ENCODE results near the gene DBR1. TPM values are rescaled to one million over a fixed set of nuclear protein-coding genes. Genes with fewer than 3 reads are reported as not detected.
"Not testable (repeated sequence)": the region's sequence is repeated elsewhere in the genome, so short reads cannot be mapped to it uniquely, and the experiment has no call there.

The DBR1 gene
- total RNA-seq, 1 experiment from 2014 or later = 11.3 TPM

DNA sequence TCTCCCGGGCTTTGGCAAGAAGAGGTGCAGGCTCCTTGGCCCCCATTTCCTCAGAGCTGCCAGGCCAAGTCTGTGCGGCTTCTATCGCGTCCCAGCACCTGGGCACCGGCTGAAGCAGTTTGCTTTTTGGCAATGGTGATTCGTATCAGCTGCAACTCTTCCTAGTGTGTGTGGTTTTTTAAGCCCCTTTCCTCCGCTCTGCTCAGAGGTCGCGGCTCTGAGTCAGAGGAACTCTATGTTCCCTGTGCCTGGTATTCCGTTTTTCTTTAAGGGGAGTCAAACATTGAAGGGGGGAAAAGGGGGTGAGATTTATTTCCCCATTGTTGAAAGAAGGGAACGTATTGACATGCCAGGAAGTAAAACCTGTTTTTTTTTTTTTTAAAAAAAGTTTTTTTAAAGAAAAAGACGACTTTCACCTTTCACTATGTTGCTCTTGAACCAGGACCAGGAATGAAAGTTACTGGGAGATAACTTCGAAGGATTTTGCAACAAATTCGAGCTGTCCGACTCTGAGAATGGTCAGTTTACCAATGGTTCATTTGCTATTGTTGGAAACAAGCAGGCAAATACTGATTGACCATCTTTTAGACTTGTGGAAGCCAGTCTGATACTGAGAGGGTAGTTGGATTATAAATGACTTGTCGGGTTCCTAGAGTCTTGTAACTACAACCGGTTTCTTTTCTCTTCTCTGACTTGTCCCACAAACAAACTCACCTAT lies 13.5 kb upstream of the DBR1 start:
- in situ Hi-C loops (cut with HindIII; ENCODE audit: low pct_unique_long_range_greater_than_20kb, low sequenced_read_pairs) = no loop called here
- no peak for DNase-seq (ENCODE audit: low read depth)

DNA sequence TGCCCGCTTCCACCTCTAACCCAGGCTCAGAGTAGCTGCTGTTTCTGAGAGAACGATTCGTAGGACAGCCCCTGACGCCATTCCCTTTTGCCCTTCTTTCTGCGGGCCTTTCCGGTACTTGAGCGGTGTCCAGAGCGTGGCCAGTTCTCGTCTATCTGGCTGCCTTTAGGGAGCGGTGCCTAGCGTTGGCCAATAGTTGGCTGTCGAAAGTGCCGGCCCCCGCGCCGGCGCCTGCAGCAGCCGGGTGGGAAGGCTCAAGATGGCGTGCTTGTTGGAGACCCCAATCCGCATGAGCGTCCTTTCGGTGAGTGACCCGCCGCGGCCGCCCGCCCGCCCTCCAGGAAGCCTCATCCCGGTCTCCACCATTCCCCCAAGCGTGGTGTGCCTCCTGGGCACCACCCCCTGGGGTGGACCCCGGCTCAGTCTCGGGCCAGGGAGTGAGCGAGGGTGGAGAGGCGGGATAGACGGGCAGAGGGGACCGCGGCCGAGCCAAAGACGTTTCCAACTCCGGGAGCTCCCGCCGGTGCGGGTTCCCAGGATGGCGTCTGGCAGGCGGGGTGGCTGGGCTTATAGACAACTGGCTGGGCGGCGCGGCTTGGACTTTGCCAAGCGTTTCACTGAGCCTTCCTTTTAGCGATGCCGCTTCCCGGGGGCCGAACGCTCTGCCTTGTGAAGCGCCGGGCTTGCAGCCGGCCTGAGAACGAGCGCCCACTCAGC lies 12.7 kb upstream of the DBR1 start, which contains the start of gene ARMC8:
TSS of gene ARMC8 (plus strand) at position 6 of the 717 bp plus-strand sequence. CDS start at position 260, 254 bp downstream.
- in situ Hi-C loops (cut with HindIII; ENCODE audit: low pct_unique_long_range_greater_than_20kb, low sequenced_read_pairs) = no loop called here
- DNase-seq (ENCODE audit: low read depth) = peak; percentile 87

DNA sequence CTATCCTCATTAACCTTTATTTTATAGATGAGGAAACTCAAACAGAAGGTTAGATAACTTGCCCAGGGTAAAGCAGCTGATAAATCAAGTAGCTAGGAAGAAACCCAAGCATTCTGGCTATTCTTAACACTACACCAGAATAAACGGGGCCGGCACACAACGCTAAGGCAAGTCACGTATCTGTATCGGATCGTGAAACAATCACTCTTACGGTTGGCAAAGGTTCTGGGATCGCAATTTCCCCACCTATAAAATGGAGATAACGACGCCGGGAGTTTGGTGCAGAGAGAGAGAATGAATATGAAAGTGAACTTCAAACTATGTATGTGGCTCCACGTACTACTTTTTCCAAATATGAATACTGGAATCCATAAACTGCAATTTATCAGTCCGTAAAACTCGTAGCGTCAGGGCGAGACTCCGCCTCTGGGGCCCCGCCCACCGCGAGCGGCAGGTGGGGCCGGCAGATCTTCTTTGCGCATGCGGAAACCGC lies 12.1 kb upstream of the DBR1 start:
- no peak for DNase-seq (ENCODE audit: low read depth)
- in situ Hi-C loops (cut with HindIII; ENCODE audit: low pct_unique_long_range_greater_than_20kb, low sequenced_read_pairs) = no loop called here

DNA sequence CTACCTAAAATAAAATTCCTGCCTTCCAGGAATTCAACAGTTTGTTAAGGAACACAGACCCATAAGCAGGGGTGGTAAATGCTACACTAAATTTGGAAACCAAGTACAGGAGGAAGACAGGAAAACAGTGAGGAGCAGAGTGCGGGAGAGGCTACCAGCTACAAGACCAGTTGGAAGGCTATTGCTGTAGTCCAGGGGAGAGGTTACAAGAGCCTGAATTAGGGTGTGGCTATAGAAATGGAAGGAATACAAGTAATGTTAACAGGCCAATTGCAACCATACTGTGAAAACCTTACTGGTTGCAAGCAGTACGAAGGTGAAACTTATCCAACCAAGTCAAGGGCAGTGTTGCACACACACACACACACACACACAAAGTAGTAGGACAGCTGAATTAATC lies 11.5 kb upstream of the DBR1 start:
- no peak for DNase-seq (ENCODE audit: low read depth)
- in situ Hi-C loops (cut with HindIII; ENCODE audit: low pct_unique_long_range_greater_than_20kb, low sequenced_read_pairs) = no loop called here

DNA sequence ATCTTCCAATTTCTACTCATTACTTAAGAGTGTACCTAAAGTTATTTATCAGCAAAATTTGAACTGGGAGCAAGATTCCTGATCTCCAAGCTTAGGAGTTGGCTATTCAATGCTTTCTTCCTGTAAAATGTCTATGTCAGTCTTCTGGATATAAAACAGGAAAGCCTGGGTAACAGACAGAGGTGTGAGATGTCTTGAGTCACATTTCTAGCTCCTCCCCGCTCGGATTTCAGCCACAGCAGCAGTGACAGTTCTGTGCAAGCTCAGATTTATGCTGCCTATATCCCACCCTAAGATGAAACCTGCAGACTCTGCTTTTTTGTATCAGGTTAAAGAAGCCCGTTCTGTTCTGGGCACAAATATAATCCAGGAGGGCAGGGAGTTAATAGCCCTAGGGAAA lies 10.3 kb upstream of the DBR1 start:
- DNase-seq (ENCODE audit: low read depth) = peak; percentile 33
- in situ Hi-C loops (cut with HindIII; ENCODE audit: low pct_unique_long_range_greater_than_20kb, low sequenced_read_pairs) = no loop called here

DNA sequence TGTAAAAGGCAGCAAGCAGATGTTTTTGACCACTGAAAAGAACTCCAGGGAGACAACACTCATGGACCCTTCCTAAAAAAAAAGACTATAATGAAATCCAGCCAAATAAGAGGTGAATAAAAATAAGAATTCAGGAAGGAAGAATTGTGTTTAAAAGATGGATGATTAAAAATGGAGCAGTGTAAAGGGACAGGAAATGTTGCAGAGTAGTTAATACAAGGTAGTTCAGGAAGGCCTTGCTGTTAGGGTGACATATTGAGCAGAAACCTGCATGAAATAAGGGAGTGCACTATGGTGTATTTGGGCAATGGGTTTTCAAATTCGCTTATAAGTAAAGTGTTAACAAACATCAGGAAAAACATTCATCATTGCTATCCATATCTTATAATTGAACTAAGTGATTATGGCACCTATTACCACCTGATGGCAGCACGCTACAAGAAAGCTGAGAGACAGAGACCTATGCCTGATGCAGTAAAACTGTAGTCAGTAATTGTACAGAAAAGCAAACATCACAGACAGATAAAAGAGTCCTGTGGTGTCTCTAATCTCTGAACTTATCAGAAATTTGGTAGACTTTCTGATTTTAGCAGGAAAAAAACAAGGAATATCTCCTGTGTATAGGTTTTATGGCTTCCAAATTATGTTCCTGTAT lies 5.8 kb upstream of the DBR1 start:
- peak; percentile 27 for DNase-seq (ENCODE audit: low read depth)
- in situ Hi-C loops (cut with HindIII; ENCODE audit: low pct_unique_long_range_greater_than_20kb, low sequenced_read_pairs) = no loop called here

DNA sequence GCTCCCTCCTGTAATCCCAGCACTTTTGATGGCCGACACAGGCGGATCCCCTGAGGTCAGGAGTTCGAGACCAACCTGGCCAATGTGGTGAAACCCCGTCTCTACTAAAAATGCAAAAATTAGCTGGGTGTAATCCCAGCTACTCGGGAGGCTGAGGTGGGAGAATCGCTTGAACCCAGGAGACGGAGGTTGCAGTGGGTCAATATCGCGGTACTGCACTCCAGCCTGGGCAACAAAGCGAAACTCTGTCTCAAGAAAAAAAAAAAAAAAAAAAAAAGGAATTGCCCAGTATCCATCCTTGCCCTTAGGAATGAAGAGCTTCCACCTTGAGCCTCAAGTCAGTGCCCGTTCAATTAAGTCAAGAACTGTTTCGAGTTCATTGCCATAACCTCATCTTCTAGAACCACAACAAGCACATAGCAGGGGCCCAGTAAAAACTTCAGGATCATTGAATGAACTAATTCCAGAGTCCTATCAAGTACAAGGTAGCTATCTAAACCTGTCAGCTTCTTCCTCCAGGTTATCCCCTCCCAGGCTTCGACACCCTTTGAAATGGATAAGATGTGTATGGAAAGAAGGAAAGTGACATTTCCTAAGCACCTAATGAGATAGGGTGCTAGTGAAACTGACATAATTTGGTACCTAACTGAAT lies 826 bp downstream of the DBR1 start:
- no peak for DNase-seq (ENCODE audit: low read depth)
- in situ Hi-C loops (cut with HindIII; ENCODE audit: low pct_unique_long_range_greater_than_20kb, low sequenced_read_pairs) = no loop called here

DNA sequence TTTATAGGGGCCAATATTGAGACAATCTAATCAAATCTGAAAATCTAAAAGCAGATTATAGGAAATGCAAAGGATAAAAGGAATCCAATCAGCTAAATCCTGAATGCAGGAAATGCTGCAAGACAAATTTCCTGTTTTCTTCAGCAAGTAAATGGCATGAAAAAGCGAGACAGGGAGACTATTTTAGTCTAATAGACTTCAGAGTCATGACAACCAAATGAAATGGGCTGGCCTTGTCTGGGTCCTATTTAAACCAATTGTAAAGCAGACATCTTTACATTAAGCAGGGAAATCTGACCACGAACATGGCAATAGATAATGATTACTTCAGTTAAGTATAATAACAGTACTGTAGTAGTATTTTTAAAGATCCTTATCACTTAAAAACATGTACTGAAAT lies 2.1 kb downstream of the DBR1 start:
- DNase-seq (ENCODE audit: low read depth) = no peak
- in situ Hi-C loops (cut with HindIII; ENCODE audit: low pct_unique_long_range_greater_than_20kb, low sequenced_read_pairs) = no loop called here

DNA sequence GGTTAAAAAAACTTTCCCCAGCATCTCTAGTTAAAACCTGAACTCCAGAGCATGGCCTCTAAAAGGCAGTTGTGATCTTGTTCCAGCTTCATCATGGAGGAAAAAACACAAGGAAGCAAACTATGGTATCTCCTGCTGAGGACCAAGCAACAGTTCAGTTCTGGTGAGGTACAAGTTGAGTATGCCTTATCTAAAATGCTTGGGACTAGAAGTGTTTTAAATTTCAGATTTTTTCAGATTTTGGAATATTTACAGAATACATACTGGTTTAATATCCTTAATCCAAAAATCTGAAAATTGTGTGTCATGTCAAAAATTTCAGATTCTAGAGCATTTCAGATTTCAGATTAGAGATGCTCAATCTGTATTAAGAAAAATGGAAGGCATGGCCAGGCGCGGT lies 9.7 kb downstream of the DBR1 start:
- DNase-seq (ENCODE audit: low read depth) = no peak
- in situ Hi-C loops (cut with HindIII; ENCODE audit: low pct_unique_long_range_greater_than_20kb, low sequenced_read_pairs) = no loop called here

DNA sequence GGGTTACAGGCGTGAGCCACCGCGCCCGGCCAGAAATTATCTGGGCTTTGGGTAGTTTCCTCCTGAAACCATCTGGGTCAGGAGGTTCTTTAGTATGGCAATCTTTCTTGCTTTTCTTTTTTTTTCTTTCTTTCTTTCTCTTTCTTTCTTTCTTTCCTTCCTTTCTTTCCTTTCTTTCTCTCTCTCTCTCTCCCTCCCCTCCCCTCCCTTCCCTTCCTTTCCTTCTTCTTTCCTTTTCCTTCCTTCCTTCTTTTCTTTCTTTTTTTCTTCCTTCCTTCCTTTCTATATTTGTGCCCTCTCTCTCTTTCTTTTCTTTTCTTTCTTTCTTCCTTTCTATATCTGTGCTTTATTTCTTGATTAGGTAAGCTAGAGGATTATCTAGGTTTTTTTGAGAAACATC lies 17.0 kb downstream of the DBR1 start:
- DNase-seq (ENCODE audit: low read depth) = no peak
- in situ Hi-C loops (cut with HindIII; ENCODE audit: low pct_unique_long_range_greater_than_20kb, low sequenced_read_pairs) = no loop called here

DNA sequence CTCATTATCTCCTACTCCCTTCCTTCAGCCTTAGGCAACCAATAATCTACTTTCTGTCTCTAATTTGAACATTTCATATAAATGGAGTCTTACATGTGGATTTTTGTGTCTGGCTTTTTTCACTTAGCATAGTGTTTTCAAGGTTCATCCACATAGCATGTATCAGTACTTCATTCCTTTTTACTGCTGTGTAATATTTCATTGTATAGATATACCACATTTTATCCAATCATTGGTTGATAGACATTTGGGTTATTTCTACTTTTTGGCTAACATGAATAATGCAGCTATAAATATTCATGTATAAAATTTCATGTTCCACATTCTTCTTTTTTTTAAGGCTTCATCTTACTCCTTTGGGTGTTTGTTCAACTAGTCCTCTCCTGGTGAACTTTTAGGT lies 20.2 kb downstream of the DBR1 start:
- in situ Hi-C loops (cut with HindIII; ENCODE audit: low pct_unique_long_range_greater_than_20kb, low sequenced_read_pairs) = no loop called here
- no peak for DNase-seq (ENCODE audit: low read depth)

DNA sequence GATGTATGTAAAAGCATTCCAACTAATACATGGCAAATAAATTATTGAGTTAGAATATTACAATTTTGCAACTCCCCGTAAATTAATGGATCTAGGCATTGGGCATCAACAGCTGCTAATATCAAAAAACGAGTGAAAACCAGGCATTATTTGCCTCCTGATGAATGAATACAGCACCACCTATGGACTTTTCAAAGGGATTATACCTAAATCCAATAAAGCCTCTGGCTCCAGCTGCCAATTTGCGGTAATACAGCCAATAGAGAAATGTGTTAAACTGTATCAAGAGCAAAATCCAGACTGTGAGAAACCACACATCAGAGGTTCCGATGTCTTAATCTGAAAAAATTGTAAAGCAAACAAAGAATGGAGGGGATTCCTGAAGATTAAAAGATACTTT lies 26.2 kb downstream of the DBR1 start:
- in situ Hi-C loops (cut with HindIII; ENCODE audit: low pct_unique_long_range_greater_than_20kb, low sequenced_read_pairs) = no loop called here
- no peak for DNase-seq (ENCODE audit: low read depth)

DNA sequence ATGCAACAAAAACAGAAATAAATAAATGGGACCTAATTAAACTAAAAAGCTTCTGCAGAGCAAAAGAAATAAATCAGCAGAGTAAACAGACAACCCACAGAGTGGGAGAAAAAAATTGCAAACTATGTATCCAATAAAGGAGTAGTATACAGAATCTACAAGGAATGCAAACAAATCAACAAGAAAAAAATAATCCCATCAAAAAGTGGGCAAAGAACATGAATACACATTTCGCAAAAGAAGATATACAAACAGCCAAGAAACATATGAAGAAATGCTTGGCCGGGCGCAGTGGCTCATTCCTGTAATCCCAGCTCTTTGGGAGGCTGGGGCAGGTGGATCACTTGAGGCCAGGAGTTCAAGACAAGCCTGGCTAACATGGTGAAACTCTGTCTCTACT lies 32.5 kb downstream of the DBR1 start:
- in situ Hi-C loops (cut with HindIII; ENCODE audit: low pct_unique_long_range_greater_than_20kb, low sequenced_read_pairs); DNase-seq (ENCODE audit: low read depth): not testable (repeated sequence)

DNA sequence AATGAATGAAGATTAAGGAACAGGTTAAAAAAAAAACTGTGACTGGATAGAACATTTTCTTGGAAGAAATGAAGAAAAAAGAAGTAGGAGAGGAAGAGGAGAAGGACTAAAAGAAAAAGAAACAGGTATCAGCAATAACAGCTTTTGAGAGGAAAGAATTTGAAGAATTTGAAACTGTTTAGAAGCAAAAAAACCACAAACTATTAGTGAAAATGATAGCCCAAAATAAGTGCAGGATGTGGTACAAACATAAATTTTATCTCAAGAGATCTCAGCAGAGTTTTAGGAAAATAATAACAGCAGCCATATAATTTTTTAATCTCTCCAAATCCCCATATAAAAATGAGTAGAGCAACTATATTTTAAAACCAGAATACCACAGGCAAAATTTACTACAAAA lies 33.8 kb downstream of the DBR1 start:
- DNase-seq (ENCODE audit: low read depth) = no peak
- in situ Hi-C loops (cut with HindIII; ENCODE audit: low pct_unique_long_range_greater_than_20kb, low sequenced_read_pairs) = no loop called here

DNA sequence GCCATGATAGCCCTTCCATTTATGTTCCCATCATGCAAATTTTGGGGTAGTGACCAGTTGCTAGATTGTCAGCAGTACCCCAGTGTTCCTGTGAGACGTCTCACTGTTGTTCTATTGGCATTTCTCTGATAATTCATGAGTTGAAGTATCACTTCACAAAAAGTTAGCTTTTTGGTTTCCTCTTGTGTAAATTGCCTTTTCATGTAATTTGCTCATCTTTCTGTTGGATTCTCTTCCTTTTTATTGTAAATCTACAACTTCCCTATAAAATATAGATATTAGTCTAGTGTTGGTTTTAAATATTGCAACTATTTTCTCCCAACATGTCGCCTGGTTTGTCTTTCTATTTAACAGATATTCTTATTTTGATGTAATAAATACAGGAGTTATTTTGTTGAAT lies 35.0 kb downstream of the DBR1 start:
- DNase-seq (ENCODE audit: low read depth) = no peak
- in situ Hi-C loops (cut with HindIII; ENCODE audit: low pct_unique_long_range_greater_than_20kb, low sequenced_read_pairs) = no loop called here

DNA sequence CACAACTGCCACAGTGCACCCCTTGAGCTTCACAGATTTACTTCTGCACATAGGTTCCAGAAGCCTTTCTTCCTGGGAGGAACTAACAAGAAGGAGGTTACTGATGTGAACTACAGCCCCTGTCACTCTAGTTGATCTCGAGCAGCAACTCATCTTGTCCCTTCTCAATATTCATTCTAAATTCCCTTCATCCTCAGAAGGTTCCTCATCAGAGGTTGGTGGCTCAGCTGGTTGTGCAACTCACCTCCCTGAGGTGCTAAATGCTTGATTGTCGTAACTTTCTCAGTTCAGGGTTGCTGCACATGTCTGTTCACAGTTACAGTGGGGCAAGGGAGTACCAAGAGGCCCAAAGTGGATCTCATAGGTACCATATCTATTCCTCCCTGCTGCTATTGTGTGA lies 36.9 kb downstream of the DBR1 start:
- in situ Hi-C loops (cut with HindIII; ENCODE audit: low pct_unique_long_range_greater_than_20kb, low sequenced_read_pairs) = no loop called here
- DNase-seq (ENCODE audit: low read depth) = no peak

DNA sequence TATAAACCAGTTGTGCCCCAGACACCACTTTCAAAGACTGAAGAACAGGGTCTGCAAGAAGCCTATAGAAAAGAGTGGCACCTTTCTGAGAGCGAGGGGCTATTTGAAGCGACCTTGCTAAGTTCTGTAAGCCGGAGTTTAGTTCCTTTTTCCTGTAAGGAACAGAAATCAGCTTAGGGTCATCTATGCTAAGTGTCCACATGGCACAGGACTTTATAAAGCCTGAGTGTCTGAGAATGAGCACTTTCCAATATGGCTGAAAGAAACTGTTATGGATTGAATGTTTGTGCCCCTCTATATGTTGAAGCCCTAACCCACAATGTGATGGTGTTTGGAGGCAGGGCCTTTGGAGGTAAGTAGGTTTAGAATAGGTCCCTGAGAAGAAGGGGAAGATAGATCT lies 38.5 kb downstream of the DBR1 start:
- DNase-seq (ENCODE audit: low read depth) = no peak
- in situ Hi-C loops (cut with HindIII; ENCODE audit: low pct_unique_long_range_greater_than_20kb, low sequenced_read_pairs) = no loop called here

DNA sequence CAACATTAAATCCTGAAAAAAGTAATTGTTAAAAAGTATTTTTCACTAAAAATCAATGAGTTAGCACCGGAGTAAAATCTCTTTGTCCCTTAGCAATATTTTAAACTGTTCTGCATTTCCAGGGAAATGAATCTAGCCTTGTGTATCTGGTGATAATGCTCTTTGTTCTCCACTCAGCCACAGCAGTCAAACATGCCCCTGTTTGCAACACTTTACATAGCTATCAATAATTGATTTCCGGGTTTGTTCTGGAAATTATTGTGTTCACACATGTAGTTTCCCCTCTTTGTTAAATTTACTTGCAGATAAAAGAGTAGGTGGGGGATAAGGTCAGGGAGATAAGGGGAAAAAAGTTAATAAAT lies 38.9 kb downstream of the DBR1 start:
- in situ Hi-C loops (cut with HindIII; ENCODE audit: low pct_unique_long_range_greater_than_20kb, low sequenced_read_pairs) = no loop called here
- no peak for DNase-seq (ENCODE audit: low read depth)

All from Caki2 (cell line).